ENCODE results near the gene UBXN2A. TPM values are rescaled to one million over a fixed set of nuclear protein-coding genes. Genes with fewer than 3 reads are reported as not detected.

UBXN2A gene
- total RNA-seq, 5 donors from 2014 or later (not counting 1 experiment from before 2014, with no cell fraction given), result 10.1 to 14.3 (median 12.3) TPM

DNA sequence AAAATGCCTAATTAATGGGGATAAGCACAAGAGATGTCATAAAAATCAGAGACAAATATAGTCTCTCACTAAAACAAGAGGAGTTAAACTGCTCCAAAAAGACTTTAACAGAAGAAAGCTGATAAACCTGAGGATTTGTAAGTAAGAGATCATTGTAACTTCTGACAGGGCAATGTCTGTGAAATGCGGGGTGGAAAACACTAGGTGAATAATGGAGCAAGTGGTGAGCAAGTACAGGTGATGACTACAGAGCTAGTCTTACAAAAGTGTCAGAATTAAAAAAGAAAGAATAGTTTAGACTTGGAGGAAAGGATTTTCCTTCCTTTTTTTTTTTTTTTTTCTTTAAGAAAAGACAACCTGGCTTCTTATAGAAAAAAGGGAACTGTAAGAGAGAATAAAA lies 36.0 kb upstream of the UBXN2A start:
- DNase-seq (no peak), ATAC-seq (replicated peaks in 1 of 4) (no peak)
- Histone ChIP-seq H3K9me3 (no peaks in the 10 kb centered on the region), H3K4me1 (ENCODE audit: control insufficient read depth in 1 of 2, extremely low read depth in 1 of 2, insufficient read depth in 2 of 2, low read length in 2 of 2) (peaks cover 0 to 5% of the 10 kb centered on the region in 2 experiments), H3K27me3 (replicated peaks in 1 of 2; ENCODE audit: control insufficient read depth in 2 of 2, extremely low read depth in 1 of 2, insufficient read depth in 2 of 2, low read length in 1 of 2) (no peaks in the 10 kb centered on the region), H3K36me3 (ENCODE audit: control insufficient read depth in 2 of 2, extremely low read depth in 1 of 2, insufficient read depth in 1 of 2, low read length in 1 of 2) (no peaks in the 10 kb centered on the region), H3K27ac (ENCODE audit: low read length) (no peak overlapping the region), H3K4me3 (ENCODE audit: control insufficient read depth in 1 of 2, extremely low read depth in 1 of 2, low read length in 1 of 2) (no peak overlapping the region)
- WGBS (ENCODE audit: insufficient coverage), result no CpG with 5 or more reads among the region's 1 CpG
- Mint-ChIP-seq H3K36me3 (no peaks in the 10 kb centered on the region), H3K4me1 (peaks cover 45 to 52% (median 50%) of the 10 kb centered on the region in 3 donors), H3K27me3 (no peaks in the 10 kb centered on the region), H3K9me3 (no peaks in the 10 kb centered on the region), H3K4me3 (no peak overlapping the region), H3K27ac (no peak overlapping the region)
- POLR2A ChIA-PET, result interaction anchor here in 1 of 2 donors (0.7 to 1.3 kb wide), 2 partner anchors 21 to 534 kb away, joined by 3 read pairs; no protein-coding TSS in a partner anchor
- CTCF ChIA-PET, result interaction anchor here in 1 of 2 donors (1.9 kb wide), 1 partner anchor 22 kb away, joined by 7 read pairs; the partner anchor contains the start of gene ATAD2B

DNA sequence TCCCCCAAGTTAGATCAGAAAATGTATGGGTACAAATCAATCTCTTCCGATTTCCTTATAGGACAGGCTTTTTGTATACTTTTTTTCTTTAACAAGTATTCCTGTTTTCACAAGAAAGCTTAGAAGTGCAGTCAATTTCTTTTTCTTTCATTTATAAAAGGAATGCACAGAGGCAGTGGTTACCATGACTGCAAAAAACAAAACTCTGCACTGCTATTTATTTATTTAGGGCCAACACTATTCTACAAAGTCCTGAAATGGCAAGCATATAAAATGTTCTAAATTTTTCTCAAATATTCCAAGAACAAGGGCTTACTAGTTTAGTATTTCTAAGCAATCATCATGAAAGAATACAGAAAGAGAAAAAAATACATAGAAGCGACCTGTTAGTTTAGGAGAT lies 35.6 kb upstream of the UBXN2A start:
- ChIA-PET CTCF (interaction anchor here in 1 of 2 donors (1.2 to 1.9 kb wide), 2 partner anchors 22 to 81 kb away, joined by 3 to 7 read pairs; partner anchors contain the start of gene ATAD2B), POLR2A (interaction anchor here in 1 of 2 donors (1.3 kb wide), 1 partner anchor 21 kb away, joined by 3 read pairs; no protein-coding TSS in a partner anchor)
- H3K4me1 Mint-ChIP-seq, result peaks cover 49 to 54% (median 50%) of the 10 kb centered on the region in 3 donors
- no peak for DNase-seq
- Histone ChIP-seq H3K4me1 (ENCODE audit: control insufficient read depth in 1 of 2, extremely low read depth in 1 of 2, insufficient read depth in 2 of 2, low read length in 2 of 2) (peaks cover 0 to 5% of the 10 kb centered on the region in 2 experiments), H3K27ac (ENCODE audit: low read length) (no peak overlapping the region), H3K27me3 (replicated peaks in 1 of 2; ENCODE audit: control insufficient read depth in 2 of 2, extremely low read depth in 1 of 2, insufficient read depth in 2 of 2, low read length in 1 of 2) (no peaks in the 10 kb centered on the region), H3K9me3 (no peaks in the 10 kb centered on the region), H3K4me3 (ENCODE audit: control insufficient read depth in 1 of 2, extremely low read depth in 1 of 2, low read length in 1 of 2) (no peak overlapping the region), H3K36me3 (ENCODE audit: control insufficient read depth in 2 of 2, extremely low read depth in 1 of 2, insufficient read depth in 1 of 2, low read length in 1 of 2) (no peaks in the 10 kb centered on the region)
- no peaks in the 10 kb centered on the region for H3K9me3 Mint-ChIP-seq
- no CpG with 5 or more reads among the region's 2 CpGs for WGBS (ENCODE audit: insufficient coverage)
- no peak overlapping the region for H3K4me3 Mint-ChIP-seq
- no peak for ATAC-seq (replicated peaks in 1 of 4)
- no peaks in the 10 kb centered on the region for H3K36me3 Mint-ChIP-seq
- H3K27ac Mint-ChIP-seq, result no peak overlapping the region
- no peaks in the 10 kb centered on the region for H3K27me3 Mint-ChIP-seq

DNA sequence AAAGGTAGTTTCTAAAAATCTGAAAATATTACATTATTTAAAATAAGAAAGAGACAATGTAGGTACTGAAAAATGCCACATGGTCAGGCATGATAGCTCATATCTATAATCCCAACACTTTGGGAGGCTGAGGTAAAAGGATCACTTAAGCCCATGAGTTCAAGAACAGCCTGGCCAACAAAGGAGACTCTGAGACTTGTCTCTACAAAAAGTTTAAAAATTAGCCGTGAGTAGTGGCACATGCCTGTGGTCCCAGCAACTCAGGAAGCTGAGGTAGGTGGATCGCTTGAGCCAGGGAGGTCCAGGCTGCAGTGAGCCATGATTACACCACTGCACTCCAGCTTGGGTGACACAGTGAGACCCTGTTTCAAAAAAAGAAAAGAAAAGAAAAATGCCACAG lies 35.1 kb upstream of the UBXN2A start:
- H3K4me3 ChIP-seq (ENCODE audit: control insufficient read depth in 1 of 2, extremely low read depth in 1 of 2, low read length in 1 of 2), result no peak overlapping the region
- H3K27ac ChIP-seq (ENCODE audit: low read length), result no peak overlapping the region
- H3K9me3 ChIP-seq, result no peaks in the 10 kb centered on the region
- Mint-ChIP-seq H3K27ac (no peak overlapping the region), H3K9me3 (no peaks in the 10 kb centered on the region), H3K4me3 (no peak overlapping the region), H3K36me3 (no peaks in the 10 kb centered on the region), H3K4me1 (peaks cover 49 to 54% (median 49%) of the 10 kb centered on the region in 3 donors), H3K27me3 (no peaks in the 10 kb centered on the region)
- no peaks in the 10 kb centered on the region for H3K27me3 ChIP-seq (replicated peaks in 1 of 2; ENCODE audit: control insufficient read depth in 2 of 2, extremely low read depth in 1 of 2, insufficient read depth in 2 of 2, low read length in 1 of 2)
- ATAC-seq (replicated peaks in 1 of 4), result no peak
- POLR2A ChIA-PET, result interaction anchor here in 1 of 2 donors (1.3 kb wide), 1 partner anchor 21 kb away, joined by 3 read pairs; no protein-coding TSS in a partner anchor
- no peaks in the 10 kb centered on the region for H3K36me3 ChIP-seq (ENCODE audit: control insufficient read depth in 2 of 2, extremely low read depth in 1 of 2, insufficient read depth in 1 of 2, low read length in 1 of 2)
- CTCF ChIA-PET, result interaction anchor here in 1 of 2 donors (1.2 kb wide), 1 partner anchor 81 kb away, joined by 3 read pairs; no protein-coding TSS in a partner anchor
- peaks cover 0 to 5% of the 10 kb centered on the region in 2 experiments for H3K4me1 ChIP-seq (ENCODE audit: control insufficient read depth in 1 of 2, extremely low read depth in 1 of 2, insufficient read depth in 2 of 2, low read length in 2 of 2)
- no peak for DNase-seq
- 100% methylated on average over 1 of the region's 2 CpGs for WGBS (ENCODE audit: insufficient coverage)

DNA sequence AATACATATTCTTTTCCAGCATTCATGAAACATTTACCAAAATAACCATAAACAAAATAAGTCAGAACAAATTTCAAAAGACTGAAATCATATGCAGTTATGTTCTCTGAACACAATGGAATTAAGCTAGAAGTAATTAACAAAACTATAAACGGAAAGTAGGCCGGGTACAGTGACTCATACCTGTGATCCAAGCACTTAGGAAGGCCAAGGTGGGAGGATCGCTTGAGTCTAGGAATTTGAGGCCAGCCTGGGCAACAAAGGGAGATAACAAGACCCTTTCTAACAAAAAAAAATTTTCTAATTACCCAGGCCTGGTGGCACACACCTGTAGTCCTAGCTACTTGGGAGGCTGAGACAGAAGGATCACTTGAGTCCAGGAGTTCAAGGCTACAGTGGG lies 28.2 kb upstream of the UBXN2A start:
- ChIA-PET POLR2A (no interaction called here), CTCF (interaction anchor here in 1 of 2 donors (0.7 kb wide), 1 partner anchor 190 kb away, joined by 4 read pairs; no protein-coding TSS in a partner anchor)
- Histone ChIP-seq H3K27ac (ENCODE audit: low read length) (no peak overlapping the region), H3K4me3 (ENCODE audit: control insufficient read depth in 1 of 2, extremely low read depth in 1 of 2, low read length in 1 of 2) (no peak overlapping the region), H3K36me3 (ENCODE audit: control insufficient read depth in 2 of 2, extremely low read depth in 1 of 2, insufficient read depth in 1 of 2, low read length in 1 of 2) (no peaks in the 10 kb centered on the region), H3K4me1 (ENCODE audit: control insufficient read depth in 1 of 2, extremely low read depth in 1 of 2, insufficient read depth in 2 of 2, low read length in 2 of 2) (peaks cover 7 to 11% of the 10 kb centered on the region in 2 experiments), H3K9me3 (no peaks in the 10 kb centered on the region), H3K27me3 (replicated peaks in 1 of 2; ENCODE audit: control insufficient read depth in 2 of 2, extremely low read depth in 1 of 2, insufficient read depth in 2 of 2, low read length in 1 of 2) (no peaks in the 10 kb centered on the region)
- no peaks in the 10 kb centered on the region for H3K9me3 Mint-ChIP-seq
- no CpG with 5 or more reads among the region's 3 CpGs for WGBS (ENCODE audit: insufficient coverage)
- no peak for ATAC-seq (replicated peaks in 1 of 4)
- H3K4me1 Mint-ChIP-seq, result peaks cover 39 to 54% (median 43%) of the 10 kb centered on the region in 3 donors
- H3K27ac Mint-ChIP-seq, result peak overlapping the region in 1 of 2 donors; percentile 34
- peaks cover 6% of the 10 kb centered on the region for H3K36me3 Mint-ChIP-seq
- DNase-seq, result no peak
- H3K27me3 Mint-ChIP-seq, result no peaks in the 10 kb centered on the region
- H3K4me3 Mint-ChIP-seq, result no peak overlapping the region

DNA sequence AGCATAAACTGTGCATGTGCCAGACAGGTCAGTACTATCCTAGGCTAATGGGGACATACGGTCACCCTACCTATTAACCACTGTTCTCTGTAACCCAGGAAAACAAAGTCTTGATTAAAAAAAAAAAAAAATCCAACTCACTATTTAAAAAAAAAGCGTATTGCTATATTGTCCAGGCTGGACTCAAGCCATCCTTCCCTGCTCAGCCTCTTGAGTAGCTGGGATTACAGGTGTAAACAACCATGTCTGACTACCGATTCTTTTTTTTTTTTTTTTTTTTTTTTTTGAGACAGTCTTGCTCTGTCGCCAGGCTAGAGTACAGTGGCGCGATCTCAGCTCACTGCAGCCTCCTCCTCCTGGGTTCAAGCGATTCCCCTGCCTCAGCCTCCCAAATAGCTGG lies 24.9 kb upstream of the UBXN2A start:
- ATAC-seq (replicated peaks in 1 of 4), result no peak
- Histone ChIP-seq H3K36me3 (ENCODE audit: control insufficient read depth in 2 of 2, extremely low read depth in 1 of 2, insufficient read depth in 1 of 2, low read length in 1 of 2) (no peaks in the 10 kb centered on the region), H3K4me1 (ENCODE audit: control insufficient read depth in 1 of 2, extremely low read depth in 1 of 2, insufficient read depth in 2 of 2, low read length in 2 of 2) (peaks cover 16 to 18% of the 10 kb centered on the region in 2 experiments), H3K9me3 (no peaks in the 10 kb centered on the region), H3K27ac (ENCODE audit: low read length) (no peak overlapping the region), H3K27me3 (replicated peaks in 1 of 2; ENCODE audit: control insufficient read depth in 2 of 2, extremely low read depth in 1 of 2, insufficient read depth in 2 of 2, low read length in 1 of 2) (no peaks in the 10 kb centered on the region), H3K4me3 (ENCODE audit: control insufficient read depth in 1 of 2, extremely low read depth in 1 of 2, low read length in 1 of 2) (no peak overlapping the region)
- 96% methylated on average over 4 of the region's 7 CpGs for WGBS (ENCODE audit: insufficient coverage)
- no peak overlapping the region for H3K4me3 Mint-ChIP-seq
- CTCF ChIA-PET, result no interaction called here
- H3K36me3 Mint-ChIP-seq, result peaks cover 6% of the 10 kb centered on the region
- H3K4me1 Mint-ChIP-seq, result peaks cover 61 to 77% (median 64%) of the 10 kb centered on the region in 3 donors
- POLR2A ChIA-PET, result no interaction called here
- H3K27ac Mint-ChIP-seq, result no peak overlapping the region
- DNase-seq, result no peak
- H3K9me3 Mint-ChIP-seq, result no peaks in the 10 kb centered on the region
- no peaks in the 10 kb centered on the region for H3K27me3 Mint-ChIP-seq

DNA sequence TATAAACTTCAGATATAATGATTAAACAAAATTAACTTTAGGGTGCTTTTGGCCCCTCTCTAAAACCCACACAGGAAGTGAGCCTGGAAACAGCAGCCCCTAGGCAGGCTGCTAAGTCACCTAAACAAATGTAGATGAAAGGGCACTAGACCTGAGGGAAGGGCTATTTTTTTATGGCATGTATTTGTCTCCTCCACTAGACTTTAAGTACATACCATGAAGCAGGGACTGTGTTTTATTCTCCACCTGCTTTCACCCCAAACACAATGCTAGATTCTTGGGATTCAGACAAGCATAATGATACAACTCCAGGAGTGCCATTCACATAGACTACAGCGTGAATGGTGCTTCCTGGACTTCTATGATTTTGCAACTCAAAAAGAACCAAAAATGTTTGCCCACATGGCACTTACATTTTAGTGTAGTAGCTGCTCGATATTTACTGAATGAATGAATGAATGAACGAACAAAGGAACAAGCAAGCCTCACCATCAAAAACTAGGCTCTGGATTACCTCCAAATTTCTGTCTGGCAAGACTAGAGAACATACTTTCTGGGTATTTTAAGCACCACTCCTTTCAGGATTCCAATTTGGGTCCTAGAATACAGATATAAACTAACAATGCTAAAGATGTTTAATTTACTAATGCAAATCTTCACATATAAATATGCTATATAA lies 23.4 kb upstream of the UBXN2A start:
- Mint-ChIP-seq H3K27ac (peak overlapping the region; percentile 65 to 75), H3K4me3 (peak overlapping the region in 2 of 3 donors; percentile 8 to 41)
- ATAC-seq (replicated peaks in 1 of 4), result peak; percentile 54 to 72 (median 70)

More for the DNA sequence above, 23.4 kb upstream of the UBXN2A start:
- Histone ChIP-seq H3K9me3 (no peaks in the 10 kb centered on the region), H3K4me3 (ENCODE audit: control insufficient read depth in 1 of 2, extremely low read depth in 1 of 2, low read length in 1 of 2) (no peak overlapping the region), H3K36me3 (ENCODE audit: control insufficient read depth in 2 of 2, extremely low read depth in 1 of 2, insufficient read depth in 1 of 2, low read length in 1 of 2) (no peaks in the 10 kb centered on the region), H3K27ac (ENCODE audit: low read length) (no peak overlapping the region), H3K27me3 (replicated peaks in 1 of 2; ENCODE audit: control insufficient read depth in 2 of 2, extremely low read depth in 1 of 2, insufficient read depth in 2 of 2, low read length in 1 of 2) (no peaks in the 10 kb centered on the region), H3K4me1 (ENCODE audit: control insufficient read depth in 1 of 2, extremely low read depth in 1 of 2, insufficient read depth in 2 of 2, low read length in 2 of 2) (peaks cover 17 to 18% of the 10 kb centered on the region in 2 experiments)
- H3K4me1 Mint-ChIP-seq, result peaks cover 65 to 79% (median 77%) of the 10 kb centered on the region in 3 donors
- H3K9me3 Mint-ChIP-seq, result no peaks in the 10 kb centered on the region
- CTCF ChIA-PET, result no interaction called here
- H3K36me3 Mint-ChIP-seq, result peaks cover 5% of the 10 kb centered on the region
- DNase-seq, result peak in 5 of 35 experiments; percentile 8 to 30 (median 9)
- POLR2A ChIA-PET, result no interaction called here
- no CpG with 5 or more reads among the region's 3 CpGs for WGBS (ENCODE audit: insufficient coverage)
- no peaks in the 10 kb centered on the region for H3K27me3 Mint-ChIP-seq

Measured in T-cell (primary cell).